K562 (cell line): ENCODE results near the gene RNF212B. TPM values are rescaled to one million over a fixed set of nuclear protein-coding genes. Genes with fewer than 3 reads are reported as not detected.

Experiments
- GABPA ChIP-seq: fragments of 200-800 bp; sonication (Bioruptor generic); conservative IDR thresholded peaks from 2 replicates; pipeline ENCODE4 v1.6.1; 2016; ENCODE audit warnings: low read depth, missing genetic modification characterization, missing compliant biosample characterization
- MYC ChIP-seq, 2 experiments: fragments of 250-450 bp in 1 of 2; sonication (Bioruptor Pico) in 1 of 2; IDR thresholded peaks; 2 replicates each; pipeline versions ENCODE4 v1.5.1 to v1.6.1; 2012 to 2021; ENCODE audit warnings: low read depth in 2 of 2, borderline replicate concordance in 1 of 2, improper control_type of control experiment in 1 of 2, low read length in 1 of 2, mild to moderate bottlenecking in 1 of 2, moderate library complexity in 1 of 2
- NKRF ChIP-seq: fragments of 450-650 bp; IDR thresholded peaks from 2 replicates; pipeline ENCODE4 v1.6.1; 2016; ENCODE audit warnings: borderline replicate concordance
- RBBP5 ChIP-seq: fragments of 200-600 bp; sonication (generic); IDR thresholded peaks from 2 replicates; pipeline ENCODE4 v1.6.1; 2012; ENCODE audit warnings: borderline replicate concordance, mild to moderate bottlenecking, low read length, control low read depth, inconsistent platforms; ENCODE audit not compliant: insufficient read depth, poor library complexity, severe bottlenecking
- polyA plus RNA-seq, 8 experiments: library from polyadenylated mRNA; depleted of rRNA in 4 of 8; stranded (reverse) in 5 of 8; unstranded in 3 of 8; fragments of >200 nt; fragmentation: Nextera tagmentation in 2 of 8; fragmentation: Illumina TruSeq in 1 of 8; extraction: Ambion mirVana in 2 of 8; extraction: Trizol in 1 of 8; gene quantifications; 2 replicates each; pipeline versions ENCODE4 v1.2.1 to v1.2.3, GENCODE V29; 2011 to 2014; ENCODE audit warnings: inconsistent platforms in 1 of 8, missing spikeins in 1 of 8
- total RNA-seq, 7 experiments: library from RNA; depleted of rRNA in 6 of 7; stranded (reverse); fragments of >200 nt in 6 of 7; fragmentation: Illumina TruSeq in 2 of 7; extraction: Trizol in 2 of 7; gene quantifications; 2 replicates each; pipeline versions ENCODE4 v1.2.1 to v1.2.3, GENCODE V29; 2011 to 2021; ENCODE audit warnings: low replicate concordance in 1 of 7
- TF ChIP-seq, protein P1 (sequence below), 2 experiments: fragments of 150-350 bp in 1 of 2; IDR thresholded peaks; 2 replicates each; pipeline ENCODE4 v1.6.1; 2012 to 2016; ENCODE audit warnings: low read depth in 2 of 2, low read length in 2 of 2, mild to moderate bottlenecking in 1 of 2, moderate library complexity in 1 of 2

The RNF212B gene
- total and polyA plus RNA-seq, 9 of the 15 experiments (the other 6 are each of a cell fraction or from before 2014, with no cell fraction given) = 0.15 to 0.43 (median 0.27) TPM; not detected in 3

DNA sequence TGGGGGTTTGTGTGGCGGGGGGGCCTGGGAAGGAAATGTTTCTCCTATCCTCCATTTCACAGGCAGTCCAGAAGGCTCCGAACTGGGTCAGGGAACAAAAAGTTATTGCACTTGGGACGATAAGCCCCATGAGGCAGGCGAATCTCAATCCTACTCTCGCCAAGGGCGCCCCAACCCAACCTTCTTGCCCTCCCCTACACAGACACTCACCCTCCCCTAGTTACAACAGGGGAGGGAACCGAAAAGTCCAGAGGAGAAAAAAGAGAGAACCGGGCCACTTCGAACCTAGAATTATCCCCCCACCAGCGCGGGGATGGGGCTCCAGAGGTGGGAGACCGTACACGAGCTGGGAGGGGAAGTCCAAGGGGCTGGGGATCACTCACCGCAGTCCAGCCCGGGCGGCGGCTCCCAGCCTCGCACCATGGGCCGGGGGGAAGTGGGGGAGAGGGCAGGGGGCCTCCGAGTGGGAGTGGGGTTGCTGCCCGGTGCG is 47.8 kb downstream of the RNF212B start (continued):
- TF ChIP-seq MYC (IDR thresholded peaks at IDR 0.05; ENCODE audit: low read depth, low read length) = no peak
- TF ChIP-seq MYC (CRISPR knock-in tag; IDR thresholded peaks at IDR 0.05; ENCODE audit: borderline replicate concordance, low read depth) = peak; percentile 39; the same call in 1 of the 2 replicates
- peak; percentile 60 for TF ChIP-seq RBBP5
- peak; percentile 17; the same call in 1 of the 2 replicates for TF ChIP-seq GABPA (tag)
- TF ChIP-seq NKRF = 0 out of 2 replicates have a peak, but pooled peaks have one; percentile 43
- TF ChIP-seq, protein P1, sequence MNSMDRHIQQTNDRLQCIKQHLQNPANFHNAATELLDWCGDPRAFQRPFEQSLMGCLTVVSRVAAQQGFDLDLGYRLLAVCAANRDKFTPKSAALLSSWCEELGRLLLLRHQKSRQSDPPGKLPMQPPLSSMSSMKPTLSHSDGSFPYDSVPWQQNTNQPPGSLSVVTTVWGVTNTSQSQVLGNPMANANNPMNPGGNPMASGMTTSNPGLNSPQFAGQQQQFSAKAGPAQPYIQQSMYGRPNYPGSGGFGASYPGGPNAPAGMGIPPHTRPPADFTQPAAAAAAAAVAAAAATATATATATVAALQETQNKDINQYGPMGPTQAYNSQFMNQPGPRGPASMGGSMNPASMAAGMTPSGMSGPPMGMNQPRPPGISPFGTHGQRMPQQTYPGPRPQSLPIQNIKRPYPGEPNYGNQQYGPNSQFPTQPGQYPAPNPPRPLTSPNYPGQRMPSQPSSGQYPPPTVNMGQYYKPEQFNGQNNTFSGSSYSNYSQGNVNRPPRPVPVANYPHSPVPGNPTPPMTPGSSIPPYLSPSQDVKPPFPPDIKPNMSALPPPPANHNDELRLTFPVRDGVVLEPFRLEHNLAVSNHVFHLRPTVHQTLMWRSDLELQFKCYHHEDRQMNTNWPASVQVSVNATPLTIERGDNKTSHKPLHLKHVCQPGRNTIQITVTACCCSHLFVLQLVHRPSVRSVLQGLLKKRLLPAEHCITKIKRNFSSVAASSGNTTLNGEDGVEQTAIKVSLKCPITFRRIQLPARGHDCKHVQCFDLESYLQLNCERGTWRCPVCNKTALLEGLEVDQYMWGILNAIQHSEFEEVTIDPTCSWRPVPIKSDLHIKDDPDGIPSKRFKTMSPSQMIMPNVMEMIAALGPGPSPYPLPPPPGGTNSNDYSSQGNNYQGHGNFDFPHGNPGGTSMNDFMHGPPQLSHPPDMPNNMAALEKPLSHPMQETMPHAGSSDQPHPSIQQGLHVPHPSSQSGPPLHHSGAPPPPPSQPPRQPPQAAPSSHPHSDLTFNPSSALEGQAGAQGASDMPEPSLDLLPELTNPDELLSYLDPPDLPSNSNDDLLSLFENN (IDR thresholded peaks at IDR 0.05; ENCODE audit: low read depth in 2 of 2, low read length in 2 of 2) = no peak
